ENCODE data around the gene RPRM. TPM values are rescaled to one million over a fixed set of nuclear protein-coding genes. Genes with fewer than 3 reads are reported as not detected.

RPRM gene
- not detected in 2 replicates for total RNA-seq

GRCh38 chr2:153478289-153479261 lies at the start of gene RPRM:
Gene RPRM, minus strand, starts transcription at chr2:153478762. Its CDS starts 197 bp downstream, at chr2:153478565.

